ENCODE data around the gene ZNF672. TPM values are rescaled to one million over a fixed set of nuclear protein-coding genes. Genes with fewer than 3 reads are reported as not detected.

The ZNF672 gene
- total RNA-seq, 1 experiment from 2014 or later: 27.6 TPM

DNA sequence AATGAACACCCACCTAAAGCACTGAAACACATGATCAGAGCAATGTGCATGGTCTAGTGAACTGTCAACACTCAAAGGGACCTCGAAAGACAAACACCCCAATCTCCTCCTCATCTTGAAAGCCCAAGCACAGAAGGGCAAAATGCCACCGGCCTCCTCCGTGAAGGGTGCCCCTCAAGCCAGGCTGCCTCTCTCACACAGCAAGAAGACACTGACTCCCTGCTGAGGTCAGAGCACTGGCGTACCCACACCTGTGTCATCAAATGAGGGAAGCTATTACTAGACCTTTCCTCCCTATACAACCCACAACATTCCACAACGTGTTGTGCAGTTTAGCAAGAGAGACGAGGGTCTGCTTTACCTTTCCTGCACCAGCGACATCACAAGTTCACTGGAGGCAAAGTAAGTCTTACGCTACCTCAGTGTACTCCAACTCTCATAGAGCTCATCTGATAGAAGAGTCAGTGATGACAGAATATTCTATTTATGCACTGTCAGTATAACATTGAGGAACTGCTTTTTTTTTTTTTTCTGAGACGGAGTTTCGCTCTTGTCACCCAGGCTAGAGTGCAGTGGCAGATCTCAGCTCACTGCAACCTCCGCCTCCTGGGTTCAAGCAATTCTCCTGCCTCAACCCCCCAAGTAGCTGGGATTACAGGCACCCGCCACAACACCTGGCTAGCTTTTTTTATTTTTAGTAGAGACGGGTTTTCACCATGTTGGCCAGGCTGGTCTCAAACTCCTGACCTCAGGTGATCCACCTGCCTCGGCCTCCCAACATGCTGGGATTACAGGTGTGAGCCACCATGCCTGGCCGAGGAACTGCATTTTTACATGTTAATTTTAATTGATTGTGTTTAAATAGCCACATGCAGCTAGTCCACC lies 15.6 kb upstream of the ZNF672 start:
- Histone ChIP-seq H3K9me2 (ENCODE audit: insufficient read depth) (no peaks in the 10 kb centered on the region), H3K36me3 (ENCODE audit: control insufficient read depth in 1 of 2, insufficient read depth in 2 of 2, low read length in 2 of 2) (peaks cover 5 to 12% of the 10 kb centered on the region in 2 experiments), H3K9me3 (ENCODE audit: control insufficient read depth in 1 of 2, insufficient read depth in 1 of 2, low read depth in 1 of 2, low read length in 2 of 2) (no peaks in the 10 kb centered on the region), H3K4me3 (replicated peaks in 1 of 2; ENCODE audit: low read depth in 1 of 2, low read length in 2 of 2) (no peak overlapping the region), H3K4me2 (ENCODE audit: low read length) (no peak overlapping the region), H3K4me1 (ENCODE audit: control insufficient read depth in 1 of 2, insufficient read depth in 2 of 2, low read length in 2 of 2) (peaks cover 12 to 38% of the 10 kb centered on the region in 2 experiments), H3K27me3 (ENCODE audit: insufficient read depth, low read length) (no peaks in the 10 kb centered on the region), H2AFZ (ENCODE audit: low read depth, low read length, poor library complexity, severe bottlenecking) (no peak overlapping the region), H3K79me2 (ENCODE audit: insufficient read depth, low read length) (peaks cover 55% of the 10 kb centered on the region), H3K27ac (ENCODE audit: low read depth, low read length) (no peak overlapping the region), H4K20me1 (ENCODE audit: insufficient read depth) (no peaks in the 10 kb centered on the region), H3K9ac (ENCODE audit: low read length) (no peak overlapping the region)
- POLR2A ChIA-PET: no interaction called here
- TF ChIP-seq, protein P1, sequence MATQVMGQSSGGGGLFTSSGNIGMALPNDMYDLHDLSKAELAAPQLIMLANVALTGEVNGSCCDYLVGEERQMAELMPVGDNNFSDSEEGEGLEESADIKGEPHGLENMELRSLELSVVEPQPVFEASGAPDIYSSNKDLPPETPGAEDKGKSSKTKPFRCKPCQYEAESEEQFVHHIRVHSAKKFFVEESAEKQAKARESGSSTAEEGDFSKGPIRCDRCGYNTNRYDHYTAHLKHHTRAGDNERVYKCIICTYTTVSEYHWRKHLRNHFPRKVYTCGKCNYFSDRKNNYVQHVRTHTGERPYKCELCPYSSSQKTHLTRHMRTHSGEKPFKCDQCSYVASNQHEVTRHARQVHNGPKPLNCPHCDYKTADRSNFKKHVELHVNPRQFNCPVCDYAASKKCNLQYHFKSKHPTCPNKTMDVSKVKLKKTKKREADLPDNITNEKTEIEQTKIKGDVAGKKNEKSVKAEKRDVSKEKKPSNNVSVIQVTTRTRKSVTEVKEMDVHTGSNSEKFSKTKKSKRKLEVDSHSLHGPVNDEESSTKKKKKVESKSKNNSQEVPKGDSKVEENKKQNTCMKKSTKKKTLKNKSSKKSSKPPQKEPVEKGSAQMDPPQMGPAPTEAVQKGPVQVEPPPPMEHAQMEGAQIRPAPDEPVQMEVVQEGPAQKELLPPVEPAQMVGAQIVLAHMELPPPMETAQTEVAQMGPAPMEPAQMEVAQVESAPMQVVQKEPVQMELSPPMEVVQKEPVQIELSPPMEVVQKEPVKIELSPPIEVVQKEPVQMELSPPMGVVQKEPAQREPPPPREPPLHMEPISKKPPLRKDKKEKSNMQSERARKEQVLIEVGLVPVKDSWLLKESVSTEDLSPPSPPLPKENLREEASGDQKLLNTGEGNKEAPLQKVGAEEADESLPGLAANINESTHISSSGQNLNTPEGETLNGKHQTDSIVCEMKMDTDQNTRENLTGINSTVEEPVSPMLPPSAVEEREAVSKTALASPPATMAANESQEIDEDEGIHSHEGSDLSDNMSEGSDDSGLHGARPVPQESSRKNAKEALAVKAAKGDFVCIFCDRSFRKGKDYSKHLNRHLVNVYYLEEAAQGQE (IDR thresholded peaks at IDR 0.05; ENCODE audit: low read depth): no peak
- TF ChIP-seq YY1 (IDR thresholded peaks at IDR 0.05; ENCODE audit: extremely low read depth, insufficient replicate concordance, low read depth, low read length): no peak
- no peak for TF ChIP-seq EZH2 (IDR thresholded peaks at IDR 0.05)
- no peak for TF ChIP-seq TCF7L2 (IDR thresholded peaks at IDR 0.05; ENCODE audit: borderline replicate concordance, extremely low read depth, insufficient read depth, insufficient read length)
- TF ChIP-seq FOSL1 (IDR thresholded peaks at IDR 0.05; ENCODE audit: low read depth): no peak
- TF ChIP-seq ZFX (IDR thresholded peaks at IDR 0.05): no peak
- TF ChIP-seq JUND (IDR thresholded peaks at IDR 0.05): no peak
- TF ChIP-seq, protein P2, sequence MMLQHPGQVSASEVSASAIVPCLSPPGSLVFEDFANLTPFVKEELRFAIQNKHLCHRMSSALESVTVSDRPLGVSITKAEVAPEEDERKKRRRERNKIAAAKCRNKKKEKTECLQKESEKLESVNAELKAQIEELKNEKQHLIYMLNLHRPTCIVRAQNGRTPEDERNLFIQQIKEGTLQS (IDR thresholded peaks at IDR 0.05): no peak
- no peak for TF ChIP-seq SIN3A (IDR thresholded peaks at IDR 0.05; ENCODE audit: low read depth)
- no peak for TF ChIP-seq SP1 (IDR thresholded peaks at IDR 0.05; ENCODE audit: low read depth)
- TF ChIP-seq, protein P3, sequence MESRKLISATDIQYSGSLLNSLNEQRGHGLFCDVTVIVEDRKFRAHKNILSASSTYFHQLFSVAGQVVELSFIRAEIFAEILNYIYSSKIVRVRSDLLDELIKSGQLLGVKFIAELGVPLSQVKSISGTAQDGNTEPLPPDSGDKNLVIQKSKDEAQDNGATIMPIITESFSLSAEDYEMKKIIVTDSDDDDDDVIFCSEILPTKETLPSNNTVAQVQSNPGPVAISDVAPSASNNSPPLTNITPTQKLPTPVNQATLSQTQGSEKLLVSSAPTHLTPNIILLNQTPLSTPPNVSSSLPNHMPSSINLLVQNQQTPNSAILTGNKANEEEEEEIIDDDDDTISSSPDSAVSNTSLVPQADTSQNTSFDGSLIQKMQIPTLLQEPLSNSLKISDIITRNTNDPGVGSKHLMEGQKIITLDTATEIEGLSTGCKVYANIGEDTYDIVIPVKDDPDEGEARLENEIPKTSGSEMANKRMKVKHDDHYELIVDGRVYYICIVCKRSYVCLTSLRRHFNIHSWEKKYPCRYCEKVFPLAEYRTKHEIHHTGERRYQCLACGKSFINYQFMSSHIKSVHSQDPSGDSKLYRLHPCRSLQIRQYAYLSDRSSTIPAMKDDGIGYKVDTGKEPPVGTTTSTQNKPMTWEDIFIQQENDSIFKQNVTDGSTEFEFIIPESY (IDR thresholded peaks at IDR 0.05; ENCODE audit: extremely low read depth, insufficient replicate concordance, low read length): no peak
- no peak for TF ChIP-seq CEBPB (IDR thresholded peaks at IDR 0.05; ENCODE audit: low read depth)
- no peak for TF ChIP-seq POLR2A (IDR thresholded peaks at IDR 0.05; ENCODE audit: borderline replicate concordance, extremely low read depth, insufficient read depth, insufficient read length)
- DNase-seq (ENCODE audit: low read depth, low spot score): no peak
- intact Hi-C loops (cut with micrococcal nuclease): no loop called here
- RAD21 ChIA-PET (ENCODE audit: low non-redundant PET in 1 of 2, low total read pairs in 2 of 2, uncharacterized antibody in 2 of 2, unreplicated experiment in 2 of 2): no interaction called here
- no peak for ATAC-seq
- no TSS peak for BruUV-seq (replicated peaks)
- CTCF ChIA-PET: no interaction called here
